ENCODE results near the gene HORMAD2.

Gene HORMAD2

DNA sequence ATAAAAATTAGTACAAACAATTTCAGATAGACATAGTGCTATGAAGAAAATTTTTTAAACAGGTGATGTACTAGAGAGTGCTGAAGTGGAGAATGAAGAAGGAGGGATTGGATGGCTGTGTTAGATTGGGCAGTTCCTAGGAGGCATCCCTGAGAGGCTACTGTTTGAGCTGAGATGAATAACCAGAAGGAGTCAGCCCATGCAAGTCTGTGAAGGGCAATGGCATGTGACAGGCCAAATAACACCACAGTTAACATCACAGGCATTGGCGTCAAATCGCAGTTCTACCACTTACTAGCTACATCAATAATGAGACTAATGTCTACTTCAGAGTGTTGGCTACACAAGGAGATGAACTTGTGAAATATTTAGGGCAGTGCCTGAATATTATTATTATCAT is 35.4 kb downstream of the HORMAD2 start:
- DNase-seq = no peak

DNA sequence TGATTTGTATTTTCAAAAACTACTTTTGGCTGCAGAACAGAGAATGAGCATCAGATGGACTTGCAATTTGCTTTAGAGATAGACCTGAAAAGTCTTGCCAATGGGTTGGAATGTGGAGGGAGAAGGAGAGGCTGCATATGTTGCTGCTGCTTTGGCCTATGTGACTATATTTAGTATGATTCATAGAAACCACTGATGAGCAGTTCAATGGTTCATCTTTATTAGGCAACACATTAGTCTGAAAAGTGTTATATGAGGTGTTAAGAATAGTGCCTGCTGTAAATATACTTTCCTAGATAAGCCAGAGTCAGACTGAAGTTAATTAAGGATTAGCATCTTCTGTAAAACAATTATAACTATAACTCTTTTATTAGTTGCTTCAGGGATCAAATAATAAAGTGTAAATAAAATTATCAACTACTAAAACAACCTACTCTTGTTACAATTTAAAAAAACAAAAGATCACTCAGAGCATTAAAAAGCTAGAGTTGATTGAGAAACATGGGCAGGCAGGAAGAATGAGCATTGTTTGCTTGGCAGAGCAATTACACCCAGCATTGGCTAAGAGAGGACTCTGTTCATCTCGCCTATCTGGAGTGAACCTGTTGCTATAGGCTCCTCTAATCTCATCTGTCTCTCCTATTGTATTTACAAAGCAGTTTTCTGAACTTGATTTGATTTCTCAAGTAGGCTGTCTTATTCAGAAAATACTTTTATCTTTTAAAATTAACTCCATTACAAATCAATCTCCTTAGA is 36.3 kb downstream of the HORMAD2 start:
- DNase-seq = peak; percentile 50

DNA sequence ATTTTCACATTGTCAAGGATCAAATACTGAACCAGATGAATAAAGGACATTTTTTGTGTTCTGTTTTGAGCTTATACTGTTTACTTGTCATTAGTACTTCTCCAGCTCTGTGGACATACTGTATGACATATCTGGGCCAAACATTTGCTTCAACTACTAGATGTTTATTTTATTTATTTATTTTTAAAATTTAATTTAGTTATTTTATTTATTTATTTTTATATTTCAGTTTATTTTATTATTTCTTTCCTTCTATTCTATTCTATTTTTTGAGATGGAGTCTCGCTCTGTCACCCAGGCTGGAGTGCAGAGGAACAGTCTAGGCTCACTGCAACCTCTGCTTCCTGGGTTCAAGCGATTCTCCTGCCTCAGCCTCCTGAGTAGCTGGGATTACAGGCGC is 37.0 kb downstream of the HORMAD2 start:
- DNase-seq = no peak

DNA sequence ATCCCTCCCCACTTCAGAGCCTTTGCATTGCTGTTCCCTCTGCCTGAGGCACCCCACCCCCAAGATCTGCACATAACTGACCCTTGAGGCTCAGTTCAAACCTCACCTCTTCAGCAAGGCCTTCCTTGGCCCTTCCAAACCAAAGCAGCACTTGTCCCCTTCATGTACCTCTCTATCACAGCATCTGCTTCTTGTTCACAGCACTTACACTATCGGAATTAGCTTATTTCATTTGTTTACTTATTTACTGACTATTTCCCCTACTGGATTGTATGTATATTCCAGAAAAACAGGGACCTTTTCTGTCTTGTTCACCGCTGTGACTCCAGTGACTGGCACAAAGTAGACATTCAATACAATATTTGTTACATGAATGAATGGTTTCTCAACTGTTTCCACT is 38.0 kb downstream of the HORMAD2 start:
- no peak for DNase-seq

DNA sequence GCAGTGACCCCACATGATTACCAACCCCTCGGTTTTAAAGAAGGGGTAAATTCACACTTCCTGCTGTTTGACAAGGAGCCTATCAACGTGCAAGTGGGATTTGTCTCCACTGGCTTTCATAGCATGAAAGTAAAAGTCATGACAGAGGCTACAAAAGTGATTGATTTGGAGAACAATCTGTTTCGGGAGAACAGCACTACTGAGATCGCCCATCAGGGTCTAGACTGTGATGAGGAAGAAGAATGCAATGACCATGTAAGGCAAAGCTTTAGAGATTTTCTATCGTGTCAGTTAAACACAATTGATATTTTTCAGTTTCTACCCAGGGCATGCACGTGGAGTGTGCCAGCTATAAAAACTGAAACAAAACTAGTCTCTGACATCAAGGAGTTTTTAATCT is 41.7 kb downstream of the HORMAD2 start:
- DNase-seq = no peak

DNA sequence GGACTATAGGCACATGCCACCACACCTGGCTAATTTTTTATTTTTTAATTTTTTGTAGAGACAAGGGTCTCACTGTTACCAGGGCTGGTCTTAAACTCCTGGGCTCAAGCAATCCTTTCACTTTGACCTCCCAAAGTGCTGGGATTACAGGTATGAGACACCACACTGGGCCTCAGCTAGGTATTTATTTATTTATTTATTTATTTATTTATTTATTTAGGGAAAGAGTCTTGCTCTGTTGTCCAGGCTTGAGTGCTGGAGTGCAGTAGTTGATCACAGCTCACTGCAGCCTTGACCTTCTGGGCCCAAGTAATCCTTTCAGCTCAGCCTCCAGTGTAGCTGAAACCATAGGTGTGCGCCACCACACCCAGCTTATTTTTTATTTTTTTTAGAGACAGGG is 43.2 kb downstream of the HORMAD2 start:
- no peak for DNase-seq

DNA sequence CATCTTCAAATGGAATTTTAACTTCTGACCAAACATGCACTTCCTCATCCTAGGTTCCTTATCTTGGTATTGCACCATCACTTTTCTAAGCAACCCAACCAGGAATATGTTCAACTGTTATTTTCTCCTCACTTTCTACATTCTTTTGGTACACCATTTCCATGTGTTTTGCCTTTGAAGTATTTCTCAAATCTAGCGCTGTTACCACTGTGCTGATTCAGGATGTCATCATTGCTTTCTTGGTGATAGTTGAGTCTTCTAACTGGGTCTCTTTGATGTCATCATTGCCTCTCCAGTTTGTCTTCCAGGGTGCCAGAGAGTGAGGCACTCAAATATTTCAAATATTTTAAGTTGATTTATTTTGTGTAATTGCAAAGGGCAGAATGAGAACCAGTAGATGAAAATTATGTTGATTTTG is 47.5 kb downstream of the HORMAD2 start:
- peak; percentile 74 for DNase-seq

DNA sequence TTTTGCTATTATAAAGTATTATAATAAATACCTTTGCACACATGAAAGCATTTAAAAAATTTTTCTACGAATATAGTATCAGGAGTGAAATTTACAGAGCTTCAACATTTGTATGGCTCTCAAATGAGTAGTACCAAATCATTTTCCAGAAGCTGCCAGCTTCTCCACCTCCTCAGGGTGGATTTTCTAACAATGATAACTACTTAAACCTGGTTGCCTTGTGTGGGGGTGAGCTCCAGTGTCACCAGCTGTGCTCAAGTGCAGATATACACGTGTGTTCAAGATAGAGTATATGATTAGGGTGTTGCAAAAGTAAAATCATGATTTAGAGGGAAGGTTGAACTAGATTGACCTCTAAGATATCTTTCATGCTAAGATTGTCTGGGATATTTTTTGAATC is 48.2 kb downstream of the HORMAD2 start:
- no peak for DNase-seq

DNA sequence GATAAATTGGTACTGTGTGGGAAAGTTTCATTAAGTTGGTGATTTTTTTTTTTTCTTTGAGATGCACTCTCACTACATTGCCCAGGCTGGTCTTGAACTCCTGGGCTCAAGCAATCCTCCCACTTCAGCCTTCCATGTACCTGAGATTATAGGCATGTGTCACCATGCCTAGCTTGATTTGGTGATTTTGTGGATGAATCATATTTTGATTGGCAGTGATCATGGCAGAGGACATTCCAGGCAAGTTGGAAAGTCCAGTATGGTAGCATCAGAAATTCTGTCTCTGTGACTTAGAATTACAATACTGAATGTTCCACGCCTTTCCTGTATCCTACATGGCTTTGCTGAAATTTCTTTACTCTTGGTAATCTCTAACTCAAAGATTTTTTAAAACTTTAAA is 49.4 kb downstream of the HORMAD2 start:
- DNase-seq = no peak

DNA sequence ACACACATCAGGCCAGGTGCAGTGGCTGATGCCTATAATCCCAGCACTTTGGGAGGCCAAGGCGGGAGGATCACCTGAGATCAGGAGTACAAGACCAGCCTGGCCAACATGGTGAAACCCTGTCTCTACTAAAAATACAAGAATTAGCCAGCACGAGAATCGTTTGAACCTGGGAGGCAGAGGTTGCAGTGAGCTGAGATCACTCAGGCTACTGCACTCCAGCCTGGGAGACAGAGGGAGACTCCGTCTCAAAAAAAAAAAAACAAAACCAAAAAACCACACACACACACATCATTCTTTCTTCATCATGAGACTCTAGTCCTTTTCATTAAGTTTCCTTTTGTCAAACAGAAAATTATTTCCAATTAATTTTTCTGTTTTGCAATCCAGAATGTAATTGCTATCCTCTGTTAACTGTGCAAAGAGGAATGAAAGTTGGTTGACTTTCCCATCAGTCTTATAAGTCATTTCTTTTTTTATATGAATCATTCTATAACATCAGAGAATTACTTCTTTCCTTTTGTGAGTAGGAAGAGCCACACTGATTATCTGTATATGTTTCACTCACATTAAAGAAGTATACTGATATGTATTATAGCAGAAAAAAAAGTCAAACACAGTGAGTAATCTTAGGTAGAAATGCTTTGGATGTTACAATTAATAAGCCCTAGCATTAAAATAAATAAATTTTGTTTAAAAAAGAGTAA is 52.2 kb downstream of the HORMAD2 start:
- no peak for DNase-seq

DNA sequence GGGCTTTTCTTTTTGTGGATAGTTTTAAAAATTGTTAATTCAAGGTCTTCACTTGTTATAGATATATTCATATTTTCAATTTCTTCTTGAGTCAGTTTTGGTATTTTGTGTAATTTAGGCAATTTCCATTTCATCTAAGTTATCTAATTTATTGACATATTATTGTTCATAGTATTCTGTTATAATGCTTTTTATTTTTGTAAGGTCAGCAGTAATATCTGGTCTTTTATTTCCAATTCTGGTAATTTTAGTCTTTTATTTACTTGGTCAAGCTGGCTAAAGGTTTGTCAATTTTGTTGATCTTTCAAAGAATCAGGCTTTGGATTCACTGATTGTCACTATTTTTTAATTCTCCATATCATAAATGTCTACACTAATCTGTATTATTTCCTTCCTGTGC is 60.1 kb downstream of the HORMAD2 start:
- DNase-seq = no peak

DNA sequence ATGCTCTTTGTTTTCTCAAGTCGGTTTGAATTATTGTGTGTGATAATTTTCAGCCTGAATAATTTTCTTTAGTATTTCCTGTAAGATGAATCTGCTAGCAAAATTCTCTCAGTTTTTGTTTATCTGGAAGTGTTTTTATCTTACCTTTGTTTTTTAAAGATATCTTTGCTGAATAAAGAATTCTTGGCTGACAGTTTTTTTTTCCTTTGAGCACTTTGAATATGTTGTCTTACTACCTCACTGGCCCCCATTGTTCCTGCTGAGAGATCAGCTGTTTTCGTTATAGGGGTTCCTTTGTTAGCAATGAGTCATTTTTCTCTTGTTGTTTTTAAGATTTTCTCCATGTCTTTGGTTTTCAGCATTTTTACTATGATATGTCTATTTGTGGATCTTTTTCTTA is 63.0 kb downstream of the HORMAD2 start:
- DNase-seq = no peak

DNA sequence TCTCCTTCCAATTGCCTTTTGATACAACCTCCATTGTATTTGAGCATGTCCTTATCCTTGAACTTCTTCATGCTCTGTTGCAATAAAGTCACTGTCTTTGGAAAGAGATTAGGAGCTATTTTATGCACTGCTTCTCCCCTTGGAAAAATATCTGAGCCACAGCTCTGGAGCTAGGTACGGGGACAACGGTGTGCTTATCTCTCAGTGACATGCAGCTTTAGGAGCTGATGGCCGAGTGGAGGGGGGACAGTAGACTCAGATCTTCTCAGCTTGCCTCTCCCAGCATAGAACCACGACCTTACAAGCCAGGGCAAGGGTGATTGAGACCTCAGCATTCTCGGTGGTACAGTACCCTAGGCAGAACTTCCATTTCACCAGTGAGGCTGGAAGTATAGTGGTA is 64.1 kb downstream of the HORMAD2 start:
- no peak for DNase-seq

DNA sequence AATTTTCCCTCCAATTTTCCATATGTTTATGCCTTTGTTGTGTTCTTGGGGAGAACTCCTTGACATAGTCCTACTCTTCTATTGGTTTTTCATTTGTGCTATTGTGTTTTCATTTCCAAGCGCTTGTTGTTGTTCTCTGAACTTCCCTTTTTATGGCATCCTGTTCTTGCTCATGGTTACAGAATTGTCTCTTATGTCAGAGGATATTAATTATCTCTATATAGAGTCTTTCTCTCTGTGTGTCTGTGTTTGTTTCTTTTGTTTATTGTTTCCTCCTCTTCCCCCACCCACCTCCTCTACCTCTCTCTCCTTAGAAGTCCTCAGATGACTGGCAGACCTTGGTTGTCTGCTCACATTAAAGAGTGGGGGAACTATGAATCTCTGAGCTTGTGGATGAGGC is 69.9 kb downstream of the HORMAD2 start:
- no peak for DNase-seq

DNA sequence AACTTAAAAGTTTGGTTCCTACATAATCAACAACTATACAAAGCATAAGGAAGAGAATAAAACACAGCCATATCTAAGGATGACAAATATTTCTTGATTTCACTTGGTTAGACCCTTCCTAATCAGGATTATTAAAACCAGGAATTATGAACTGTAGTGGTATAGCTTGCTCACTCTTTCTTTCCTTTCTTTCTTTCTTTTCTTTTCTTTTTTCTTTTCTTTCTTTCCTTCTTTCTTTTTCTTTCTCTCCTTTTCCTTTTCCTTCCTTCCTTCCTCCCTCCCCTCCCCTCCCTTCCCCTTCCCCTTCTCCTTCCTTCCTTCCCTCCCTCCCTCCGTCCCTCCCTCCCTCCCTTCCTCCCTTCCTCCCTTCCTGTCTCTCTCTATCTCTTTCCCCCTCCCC is 78.0 kb downstream of the HORMAD2 start:
- no peak for DNase-seq

DNA sequence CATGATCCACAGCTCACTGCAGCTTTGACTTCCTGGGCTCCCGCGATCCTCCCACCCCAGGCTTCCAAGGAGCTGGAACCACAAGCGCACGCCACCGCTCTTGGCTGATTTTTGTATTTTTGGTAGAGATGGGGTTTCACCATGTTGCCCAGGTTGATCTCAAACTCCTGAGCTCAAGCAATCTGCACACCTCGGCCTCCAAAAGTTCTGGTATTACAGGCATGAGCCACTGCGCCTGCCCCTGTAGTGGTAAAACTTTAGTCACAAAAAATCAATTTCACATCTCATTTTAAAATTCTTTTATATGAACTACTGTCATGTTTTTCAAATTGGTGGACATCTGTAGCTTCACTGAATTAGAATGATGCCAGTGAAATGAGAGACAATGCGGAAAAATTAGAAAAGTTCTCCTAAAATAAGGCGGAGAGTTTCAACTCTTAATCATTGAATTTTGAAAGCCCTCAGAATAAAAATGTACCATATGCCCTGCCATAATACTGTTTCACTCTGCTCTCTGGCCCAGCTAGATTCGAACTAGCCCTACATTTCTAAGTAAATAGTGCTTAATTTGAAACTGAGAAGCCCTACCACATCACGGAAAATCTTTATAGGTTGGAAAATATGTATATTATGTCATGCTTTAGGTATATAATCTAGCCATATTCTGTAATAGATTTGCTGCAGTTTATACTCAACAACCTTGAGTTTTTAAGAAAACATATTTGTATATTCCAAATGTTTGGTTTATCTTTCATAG is 78.7 kb downstream of the HORMAD2 start:
- no peak for DNase-seq

DNA sequence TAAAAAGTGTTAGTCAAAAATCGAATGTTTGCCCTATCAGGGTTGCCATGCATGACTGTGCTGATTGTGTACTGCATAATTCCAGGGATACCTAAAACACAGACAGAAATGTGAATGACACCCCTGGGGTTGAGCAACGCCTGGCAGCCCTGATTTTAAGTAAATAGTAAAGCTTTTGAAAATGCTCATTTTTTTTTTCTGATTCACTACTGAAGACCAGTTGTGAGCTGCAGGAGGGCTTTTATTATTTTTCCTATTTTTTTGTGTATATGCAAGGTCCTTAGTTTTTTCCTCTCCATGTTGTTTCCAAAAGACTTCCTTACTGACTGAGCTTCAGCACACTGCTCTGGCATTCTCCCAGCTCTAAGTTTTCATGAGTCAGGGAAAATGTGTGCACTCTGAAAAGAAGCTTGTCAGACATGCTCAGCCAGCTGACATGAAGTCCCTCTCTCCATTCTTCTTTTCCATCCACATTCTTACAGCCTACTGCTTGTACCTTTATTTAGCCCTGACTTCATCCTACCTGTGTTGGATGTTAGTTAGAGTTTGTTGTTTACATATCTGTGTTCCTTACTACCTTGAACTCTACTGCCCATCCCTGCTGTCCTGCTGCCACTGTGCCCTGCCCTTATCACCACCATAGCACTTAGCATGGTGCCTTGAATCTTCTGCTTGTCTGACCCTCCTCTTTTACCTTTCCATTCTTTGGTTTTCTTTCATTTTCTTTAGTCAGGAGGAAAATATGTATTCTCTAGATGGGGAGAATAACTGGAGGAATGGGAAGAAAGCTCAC is 79.5 kb downstream of the HORMAD2 start:
- DNase-seq = peak; percentile 57

DNA sequence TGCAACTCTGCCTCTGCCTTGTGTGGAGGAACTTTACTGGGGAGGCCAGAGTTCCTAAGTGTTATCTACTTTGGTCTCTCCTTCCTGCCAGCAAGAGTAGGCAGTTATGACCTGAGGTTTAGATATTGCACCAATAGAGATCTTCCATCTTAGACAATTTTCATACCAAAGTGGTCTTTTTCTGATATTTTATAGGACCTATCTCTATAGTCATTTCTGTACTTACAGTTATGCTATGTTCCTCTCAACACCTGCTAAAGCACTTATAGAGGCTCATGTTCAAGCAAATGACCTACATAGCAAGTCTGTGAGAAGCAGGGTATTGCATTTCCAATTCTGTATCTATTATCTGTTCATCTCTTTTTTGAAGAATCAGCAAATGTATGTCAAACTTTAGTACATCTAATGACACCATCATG is 80.8 kb downstream of the HORMAD2 start:
- DNase-seq = no peak

DNA sequence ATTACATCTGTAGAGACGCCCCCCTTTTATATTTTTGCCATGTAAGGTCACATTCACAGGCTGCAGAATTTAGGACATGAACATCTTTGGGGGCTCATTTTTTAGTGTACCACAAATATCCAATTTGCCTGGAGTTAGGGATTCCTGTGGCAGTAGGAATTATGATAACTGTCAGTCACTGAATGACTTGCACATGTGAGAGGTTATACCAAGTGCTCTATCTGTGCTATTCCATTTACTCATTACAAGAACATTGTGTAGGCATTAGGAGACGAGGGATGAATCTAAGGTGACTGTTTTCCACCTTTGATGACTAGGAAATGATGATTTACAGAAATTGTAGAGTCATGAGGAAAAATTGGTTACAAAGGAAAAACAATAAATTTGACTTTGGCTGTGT is 87.0 kb downstream of the HORMAD2 start:
- DNase-seq = no peak

DNA sequence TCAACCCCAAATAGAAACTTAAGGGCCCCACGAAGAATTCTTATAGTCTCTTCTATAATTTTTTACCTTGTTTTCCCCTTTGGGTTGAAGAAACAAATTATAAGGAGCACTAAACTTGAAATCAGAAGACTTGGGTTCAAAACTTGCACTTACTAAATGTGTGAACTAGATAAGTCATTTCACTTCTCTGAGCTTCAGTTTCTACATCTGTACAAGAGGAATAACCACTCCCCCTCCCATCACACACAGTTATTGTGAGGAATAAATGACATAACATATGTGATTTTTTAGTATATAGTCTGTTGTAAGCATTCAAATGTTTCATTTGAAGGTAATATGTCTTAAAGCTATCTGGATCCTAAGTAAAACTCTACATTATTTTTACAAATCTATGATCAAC is 87.5 kb downstream of the HORMAD2 start:
- DNase-seq = no peak

DNA sequence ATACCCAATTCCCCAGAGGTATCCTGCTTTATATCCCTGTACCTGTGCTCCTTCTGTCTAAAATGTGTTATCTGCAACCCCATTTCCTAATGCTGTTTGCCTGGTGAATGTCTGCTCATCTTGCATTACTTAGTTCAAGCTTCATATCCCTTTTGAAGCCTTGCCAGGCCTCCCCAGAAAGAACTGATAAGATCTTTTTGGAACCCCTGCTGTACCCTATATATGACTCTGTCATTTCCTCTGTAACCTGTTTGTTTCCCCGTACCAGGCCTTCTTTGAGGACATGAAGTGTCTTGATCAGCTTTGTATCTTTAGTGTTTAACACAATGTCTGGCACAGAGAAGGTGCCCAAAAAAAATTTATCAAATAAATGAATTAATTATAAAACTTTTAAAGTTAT is 88.7 kb downstream of the HORMAD2 start:
- DNase-seq = no peak

DNA sequence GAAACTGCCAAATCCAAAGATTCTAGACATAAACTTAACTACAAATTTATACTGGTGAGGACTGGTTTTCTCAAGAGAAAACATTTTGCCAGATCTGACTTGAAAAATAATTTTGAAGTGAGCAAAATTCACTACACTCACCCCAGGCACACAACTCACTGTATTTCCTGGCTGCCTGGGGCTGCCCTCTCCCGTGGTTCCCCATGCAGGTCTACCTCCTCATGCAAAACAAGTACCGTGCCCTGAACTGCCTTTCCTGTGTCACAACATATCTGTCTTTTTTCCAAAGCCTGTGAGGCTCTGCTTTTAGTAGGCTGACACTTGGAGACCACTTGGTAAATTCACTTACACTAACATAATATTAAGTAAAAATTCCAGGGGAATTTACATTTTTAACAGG is 89.9 kb downstream of the HORMAD2 start:
- DNase-seq = no peak

DNA sequence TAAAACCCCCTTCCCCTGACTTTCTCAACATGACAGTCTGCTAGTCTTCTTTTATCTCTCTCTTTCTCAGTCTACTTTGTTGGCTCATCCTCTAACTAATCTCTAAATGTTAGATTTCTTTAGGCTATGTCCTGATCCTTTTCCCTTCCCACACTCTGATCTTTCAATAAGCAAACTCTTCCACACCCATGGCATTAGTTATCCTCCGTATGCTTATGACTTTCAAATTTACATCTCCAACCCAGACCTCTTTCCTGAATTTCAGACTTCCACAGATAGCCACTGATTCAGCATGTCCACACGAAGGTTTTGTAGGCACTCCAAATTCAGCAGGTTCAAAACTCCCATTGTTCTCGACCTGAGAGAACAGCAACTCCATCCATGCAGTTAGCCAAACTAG is 90.7 kb downstream of the HORMAD2 start:
- no peak for DNase-seq

Data from NCI-H226 (cell line).